ENCODE results near the gene MIER1. TPM values are rescaled to one million over a fixed set of nuclear protein-coding genes. Genes with fewer than 3 reads are reported as not detected.

The MIER1 gene
- total RNA-seq, 1 experiment from 2014 or later = 29.2 TPM

GRCh38 chr1:66929999-66930822 is 5.4 kb downstream of the MIER1 start:
- Histone ChIP-seq H3K4me3 (ENCODE audit: low read length) (peak overlapping the region; percentile 88), H2AFZ (ENCODE audit: low read length) (no peak overlapping the region), H3K79me2 (ENCODE audit: low read length) (peaks cover 94% of the 10 kb centered on the region), H4K20me1 (ENCODE audit: insufficient read depth, low read depth, low read length) (peaks cover 5% of the 10 kb centered on the region; the same call in 1 of the 2 replicates), H3K27ac (ENCODE audit: low read length) (peak overlapping the region; percentile 82), H3K4me2 (ENCODE audit: low read depth, low read length, poor library complexity, severe bottlenecking) (peak overlapping the region; percentile 98), H3K36me3 (ENCODE audit: insufficient read depth, low read length) (peaks cover 6% of the 10 kb centered on the region; the same call in 1 of the 2 replicates), H3K27me3 (ENCODE audit: low read length) (no peaks in the 10 kb centered on the region), H3K9me2 (replicated peaks; ENCODE audit: insufficient read depth, low read length) (no peaks in the 10 kb centered on the region), H3K4me1 (ENCODE audit: low read length) (peaks cover 66% of the 10 kb centered on the region), H3K9ac (ENCODE audit: low read length) (peak overlapping the region; percentile 92), H3K9me3 (ENCODE audit: low read length) (no peaks in the 10 kb centered on the region)
- DNase-seq = peak; percentile 97

- H3K9ac ChIP-seq (ENCODE audit: low read length) = peak overlapping the region; percentile 92
- no peaks in the 10 kb centered on the region for H3K27me3 ChIP-seq (ENCODE audit: low read length)
- H3K4me2 ChIP-seq (ENCODE audit: low read depth, low read length, poor library complexity, severe bottlenecking) = peak overlapping the region; percentile 98
- H3K4me3 ChIP-seq (ENCODE audit: low read length) = peak overlapping the region; percentile 88
- H3K9me3 ChIP-seq (ENCODE audit: low read length) = no peaks in the 10 kb centered on the region
- H2AFZ ChIP-seq (ENCODE audit: low read length) = no peak overlapping the region
- peaks cover 1% of the 10 kb centered on the region; the same call in 1 of the 2 replicates for H4K20me1 ChIP-seq (ENCODE audit: insufficient read depth, low read depth, low read length)
- peaks cover 66% of the 10 kb centered on the region for H3K4me1 ChIP-seq (ENCODE audit: low read length)
- peak; percentile 57 for DNase-seq
- H3K79me2 ChIP-seq (ENCODE audit: low read length) = peaks cover 94% of the 10 kb centered on the region
- H3K9me2 ChIP-seq (replicated peaks; ENCODE audit: insufficient read depth, low read length) = no peaks in the 10 kb centered on the region
- peaks cover 6% of the 10 kb centered on the region; the same call in 1 of the 2 replicates for H3K36me3 ChIP-seq (ENCODE audit: insufficient read depth, low read length)
- H3K27ac ChIP-seq (ENCODE audit: low read length) = peak overlapping the region; percentile 82
These were observed 6.0 kb downstream of the MIER1 start for GRCh38 chr1:66930823-66931174.

GRCh38 chr1:66931590-66931989 is 6.8 kb downstream of the MIER1 start:
- H3K79me2 ChIP-seq (ENCODE audit: low read length) = peaks cover 94% of the 10 kb centered on the region
- H3K4me2 ChIP-seq (ENCODE audit: low read depth, low read length, poor library complexity, severe bottlenecking) = peak overlapping the region; percentile 98
- H3K27ac ChIP-seq (ENCODE audit: low read length) = peak overlapping the region; percentile 82
- no peak overlapping the region for H2AFZ ChIP-seq (ENCODE audit: low read length)
- H3K27me3 ChIP-seq (ENCODE audit: low read length) = no peaks in the 10 kb centered on the region
- peaks cover 6% of the 10 kb centered on the region; the same call in 1 of the 2 replicates for H3K36me3 ChIP-seq (ENCODE audit: insufficient read depth, low read length)
- DNase-seq = peak; percentile 62
- H3K4me3 ChIP-seq (ENCODE audit: low read length) = peak overlapping the region; percentile 88
- peaks cover 61% of the 10 kb centered on the region for H3K4me1 ChIP-seq (ENCODE audit: low read length)
- H3K9ac ChIP-seq (ENCODE audit: low read length) = peak overlapping the region; percentile 92
- H3K9me3 ChIP-seq (ENCODE audit: low read length) = no peaks in the 10 kb centered on the region
- H3K9me2 ChIP-seq (replicated peaks; ENCODE audit: insufficient read depth, low read length) = no peaks in the 10 kb centered on the region
- H4K20me1 ChIP-seq (ENCODE audit: insufficient read depth, low read depth, low read length) = no peaks in the 10 kb centered on the region

GRCh38 chr1:66932291-66932690 is 7.5 kb downstream of the MIER1 start:
- peak overlapping the region; percentile 88 for H3K4me3 ChIP-seq (ENCODE audit: low read length)
- H3K79me2 ChIP-seq (ENCODE audit: low read length) = peaks cover 94% of the 10 kb centered on the region
- H3K27me3 ChIP-seq (ENCODE audit: low read length) = no peaks in the 10 kb centered on the region
- peak overlapping the region; percentile 3 for H3K27ac ChIP-seq (ENCODE audit: low read length)
- H2AFZ ChIP-seq (ENCODE audit: low read length) = no peak overlapping the region
- peak; percentile 63 for DNase-seq
- H3K4me2 ChIP-seq (ENCODE audit: low read depth, low read length, poor library complexity, severe bottlenecking) = peak overlapping the region; percentile 98
- H3K36me3 ChIP-seq (ENCODE audit: insufficient read depth, low read length) = peaks cover 6% of the 10 kb centered on the region; the same call in 1 of the 2 replicates
- H3K4me1 ChIP-seq (ENCODE audit: low read length) = peaks cover 54% of the 10 kb centered on the region
- H3K9me3 ChIP-seq (ENCODE audit: low read length) = no peaks in the 10 kb centered on the region
- H3K9ac ChIP-seq (ENCODE audit: low read length) = peak overlapping the region; percentile 92
- H3K9me2 ChIP-seq (replicated peaks; ENCODE audit: insufficient read depth, low read length) = no peaks in the 10 kb centered on the region
- no peaks in the 10 kb centered on the region for H4K20me1 ChIP-seq (ENCODE audit: insufficient read depth, low read depth, low read length)

- H2AFZ ChIP-seq (ENCODE audit: low read length) = no peak overlapping the region
- H3K79me2 ChIP-seq (ENCODE audit: low read length) = peaks cover 95% of the 10 kb centered on the region
- peaks cover 49% of the 10 kb centered on the region for H3K4me1 ChIP-seq (ENCODE audit: low read length)
- no peak for DNase-seq
- no peak overlapping the region for H3K27ac ChIP-seq (ENCODE audit: low read length)
- H3K9me2 ChIP-seq (replicated peaks; ENCODE audit: insufficient read depth, low read length) = no peaks in the 10 kb centered on the region
- peaks cover 6% of the 10 kb centered on the region; the same call in 1 of the 2 replicates for H3K36me3 ChIP-seq (ENCODE audit: insufficient read depth, low read length)
- no peaks in the 10 kb centered on the region for H3K27me3 ChIP-seq (ENCODE audit: low read length)
- H3K9ac ChIP-seq (ENCODE audit: low read length) = peak overlapping the region; percentile 92; the same call in 1 of the 2 replicates
- H3K4me3 ChIP-seq (ENCODE audit: low read length) = 0 out of 2 replicates have a peak overlapping the region, but pooled peaks have one; percentile 88
- peak overlapping the region; percentile 98 for H3K4me2 ChIP-seq (ENCODE audit: low read depth, low read length, poor library complexity, severe bottlenecking)
- H4K20me1 ChIP-seq (ENCODE audit: insufficient read depth, low read depth, low read length) = no peaks in the 10 kb centered on the region
- H3K9me3 ChIP-seq (ENCODE audit: low read length) = no peaks in the 10 kb centered on the region
These were observed 9.3 kb downstream of the MIER1 start for GRCh38 chr1:66933887-66934700.

- no peaks in the 10 kb centered on the region for H4K20me1 ChIP-seq (ENCODE audit: insufficient read depth, low read depth, low read length)
- H3K9ac ChIP-seq (ENCODE audit: low read length) = no peak overlapping the region
- no peaks in the 10 kb centered on the region for H3K9me2 ChIP-seq (replicated peaks; ENCODE audit: insufficient read depth, low read length)
- no peak for DNase-seq
- H3K27me3 ChIP-seq (ENCODE audit: low read length) = no peaks in the 10 kb centered on the region
- H3K27ac ChIP-seq (ENCODE audit: low read length) = no peak overlapping the region
- peaks cover 26% of the 10 kb centered on the region for H3K36me3 ChIP-seq (ENCODE audit: insufficient read depth, low read length)
- no peaks in the 10 kb centered on the region for H3K9me3 ChIP-seq (ENCODE audit: low read length)
- peaks cover 100% of the 10 kb centered on the region for H3K79me2 ChIP-seq (ENCODE audit: low read length)
- H3K4me2 ChIP-seq (ENCODE audit: low read depth, low read length, poor library complexity, severe bottlenecking) = no peak overlapping the region
- H3K4me3 ChIP-seq (ENCODE audit: low read length) = no peak overlapping the region
- no peak overlapping the region for H2AFZ ChIP-seq (ENCODE audit: low read length)
- H3K4me1 ChIP-seq (ENCODE audit: low read length) = peaks cover 63% of the 10 kb centered on the region
These were observed 12.9 kb downstream of the MIER1 start for GRCh38 chr1:66937529-66938234.

GRCh38 chr1:66938613-66939012 is 13.8 kb downstream of the MIER1 start:
- H3K36me3 ChIP-seq (ENCODE audit: insufficient read depth, low read length) = peaks cover 23% of the 10 kb centered on the region

More at GRCh38 chr1:66938613-66939012, 13.8 kb downstream of the MIER1 start:
- H3K4me1 ChIP-seq (ENCODE audit: low read length) = peaks cover 54% of the 10 kb centered on the region
- H3K27me3 ChIP-seq (ENCODE audit: low read length) = no peaks in the 10 kb centered on the region
- no peaks in the 10 kb centered on the region for H3K9me2 ChIP-seq (replicated peaks; ENCODE audit: insufficient read depth, low read length)
- H3K9ac ChIP-seq (ENCODE audit: low read length) = no peak overlapping the region
- no peaks in the 10 kb centered on the region for H4K20me1 ChIP-seq (ENCODE audit: insufficient read depth, low read depth, low read length)
- H2AFZ ChIP-seq (ENCODE audit: low read length) = no peak overlapping the region
- H3K79me2 ChIP-seq (ENCODE audit: low read length) = peaks cover 100% of the 10 kb centered on the region
- H3K27ac ChIP-seq (ENCODE audit: low read length) = no peak overlapping the region
- H3K4me3 ChIP-seq (ENCODE audit: low read length) = no peak overlapping the region
- H3K4me2 ChIP-seq (ENCODE audit: low read depth, low read length, poor library complexity, severe bottlenecking) = no peak overlapping the region
- no peaks in the 10 kb centered on the region for H3K9me3 ChIP-seq (ENCODE audit: low read length)
- DNase-seq = no peak
